ENCODE data around the gene LBX2. TPM values are rescaled to one million over a fixed set of nuclear protein-coding genes. Genes with fewer than 3 reads are reported as not detected.
"Not testable (repeated sequence)": the region's sequence is repeated elsewhere in the genome, so short reads cannot be mapped to it uniquely, and the experiment has no call there.

Gene LBX2
- total and polyA plus RNA-seq, 9 donors, result 0.33 to 3.0 (median 0.80) TPM

- H3K4me1 ChIP-seq (ENCODE audit: control insufficient read depth, insufficient read depth, low read length), result peaks cover 44% of the 10 kb centered on the region
- no peak overlapping the region for H3K27ac ChIP-seq (ENCODE audit: low read length)
- H3K27me3 ChIP-seq (ENCODE audit: control insufficient read depth, insufficient read depth, low read length), result peaks cover 66% of the 10 kb centered on the region
- 2% methylated on average over 60 of the region's 61 CpGs for WGBS (ENCODE audit: insufficient coverage)
- peaks cover 19% of the 10 kb centered on the region for H3K36me3 ChIP-seq (ENCODE audit: control insufficient read depth, insufficient read depth, low read length)
- DNase-seq, result peak; percentile 19
- H3K9me3 ChIP-seq (replicated peaks; ENCODE audit: control insufficient read depth, low read depth, low read length), result no peaks in the 10 kb centered on the region
- H3K4me3 ChIP-seq (ENCODE audit: low read length), result peak overlapping the region; percentile 42
Measured at GRCh38 chr2:74497777-74498499, 1.5 kb downstream of the LBX2 start.

GRCh38 chr2:74496997-74497776 is 2.2 kb downstream of the LBX2 start:
- WGBS (ENCODE audit: insufficient coverage), result 19% methylated on average over 13 of the region's 19 CpGs
- peak; percentile 19 for DNase-seq
- H3K9me3 ChIP-seq (replicated peaks; ENCODE audit: control insufficient read depth, low read depth, low read length), result no peaks in the 10 kb centered on the region
- H3K36me3 ChIP-seq (ENCODE audit: control insufficient read depth, insufficient read depth, low read length), result peaks cover 27% of the 10 kb centered on the region
- peaks cover 36% of the 10 kb centered on the region for H3K4me1 ChIP-seq (ENCODE audit: control insufficient read depth, insufficient read depth, low read length)
- H3K27ac ChIP-seq (ENCODE audit: low read length), result no peak overlapping the region
- peak overlapping the region; percentile 42 for H3K4me3 ChIP-seq (ENCODE audit: low read length)
- peaks cover 58% of the 10 kb centered on the region for H3K27me3 ChIP-seq (ENCODE audit: control insufficient read depth, insufficient read depth, low read length)

DNA sequence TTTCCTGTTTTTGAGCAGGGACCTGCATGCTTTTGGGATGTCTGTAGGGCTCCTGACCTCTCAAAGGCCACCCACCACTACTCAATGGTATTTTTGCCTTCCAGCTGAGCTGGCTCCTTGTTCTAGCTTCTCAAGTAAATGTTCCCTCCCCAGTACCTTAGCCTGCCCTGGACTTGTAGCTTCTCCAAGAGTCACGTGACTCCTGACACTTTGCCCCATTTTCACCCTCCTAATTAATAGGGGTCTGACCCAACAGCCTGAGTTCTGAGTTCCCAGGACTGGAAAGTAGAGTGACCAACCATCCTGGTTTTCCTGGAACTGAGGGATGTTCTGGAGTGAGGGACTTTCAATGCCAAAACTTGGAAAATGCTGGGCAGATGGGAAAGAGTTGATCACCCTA is 4.0 kb downstream of the LBX2 start:
- 100% methylated on average over 1 of the region's 1 CpG for WGBS (ENCODE audit: insufficient coverage)
- no peak overlapping the region for H3K4me3 ChIP-seq (ENCODE audit: low read length)
- H3K27me3 ChIP-seq (ENCODE audit: control insufficient read depth, insufficient read depth, low read length), result peaks cover 41% of the 10 kb centered on the region
- H3K27ac ChIP-seq (ENCODE audit: low read length), result no peak overlapping the region
- no peak for DNase-seq
- no peaks in the 10 kb centered on the region for H3K9me3 ChIP-seq (replicated peaks; ENCODE audit: control insufficient read depth, low read depth, low read length)
- peaks cover 44% of the 10 kb centered on the region for H3K36me3 ChIP-seq (ENCODE audit: control insufficient read depth, insufficient read depth, low read length)
- H3K4me1 ChIP-seq (ENCODE audit: control insufficient read depth, insufficient read depth, low read length), result peaks cover 33% of the 10 kb centered on the region

DNA sequence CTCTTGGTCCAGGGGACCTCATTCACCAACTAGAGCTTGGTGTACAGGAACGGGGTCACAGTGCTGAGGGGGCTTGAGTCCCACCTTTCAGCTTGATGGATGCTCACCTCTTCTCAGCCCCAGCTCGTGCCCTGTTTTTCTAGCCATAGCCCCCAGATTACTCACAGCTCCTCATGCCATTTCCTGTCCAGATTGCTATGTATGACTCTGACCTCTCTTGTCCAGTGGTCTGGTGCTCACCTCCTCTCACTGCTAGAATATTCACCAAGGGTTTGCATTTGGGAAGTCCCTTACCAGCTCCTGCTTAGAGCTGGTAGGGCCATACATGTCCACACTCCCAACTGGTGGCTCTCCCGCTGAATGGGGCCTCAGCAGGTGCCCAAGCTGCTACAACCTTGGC is 5.9 kb downstream of the LBX2 start:
- Histone ChIP-seq H3K27ac (ENCODE audit: low read length) (no peak overlapping the region), H3K4me1 (ENCODE audit: control insufficient read depth, insufficient read depth, low read length) (peaks cover 14% of the 10 kb centered on the region), H3K27me3 (ENCODE audit: control insufficient read depth, insufficient read depth, low read length) (peaks cover 22% of the 10 kb centered on the region), H3K9me3 (replicated peaks; ENCODE audit: control insufficient read depth, low read depth, low read length) (no peaks in the 10 kb centered on the region), H3K4me3 (ENCODE audit: low read length) (no peak overlapping the region), H3K36me3 (ENCODE audit: control insufficient read depth, insufficient read depth, low read length) (peaks cover 61% of the 10 kb centered on the region)
- no peak for DNase-seq
- WGBS (ENCODE audit: insufficient coverage), result 100% methylated on average over 2 of the region's 3 CpGs

DNA sequence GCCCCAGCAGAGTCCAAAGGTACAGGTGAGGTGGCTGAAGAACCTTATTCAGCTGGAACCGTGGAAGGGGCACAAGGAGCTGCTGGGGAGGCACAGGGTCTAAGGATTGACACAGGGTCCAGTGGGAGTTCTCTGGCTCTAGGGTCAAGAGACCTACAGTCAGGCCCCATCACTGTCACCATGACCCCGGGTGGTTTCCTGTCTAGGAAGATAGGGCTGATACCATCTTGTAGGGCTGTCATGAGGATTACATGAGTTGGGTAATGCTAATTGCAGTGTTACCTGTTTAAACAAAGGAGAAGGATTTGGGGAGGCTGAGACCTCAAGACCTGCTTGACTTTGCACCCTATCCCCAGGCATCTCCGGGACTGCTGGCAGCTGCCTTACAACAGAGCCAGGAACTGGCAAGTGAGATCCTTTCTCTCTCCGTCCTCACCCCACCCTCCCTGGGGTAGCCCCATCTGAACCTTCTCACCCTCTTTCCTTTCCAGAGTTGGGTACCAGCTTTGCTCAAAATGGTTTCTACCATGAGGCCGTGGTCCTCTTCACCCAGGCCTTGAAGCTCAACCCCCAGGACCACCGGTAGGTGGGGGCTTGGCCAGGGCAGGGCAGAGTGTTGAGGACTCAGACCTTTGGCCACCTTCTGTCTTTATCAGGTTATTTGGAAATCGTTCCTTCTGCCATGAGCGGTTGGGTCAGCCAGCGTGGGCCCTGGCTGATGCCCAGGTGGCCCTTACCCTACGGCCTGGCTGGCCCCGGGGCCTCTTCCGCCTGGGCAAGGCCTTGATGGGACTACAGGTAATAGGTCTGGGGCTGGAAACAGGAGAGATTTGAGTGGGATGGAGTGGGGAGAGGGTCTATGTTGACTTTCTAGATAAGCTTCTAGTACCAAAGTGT is 7.5 kb downstream of the LBX2 start:
- no peak for DNase-seq
- WGBS (ENCODE audit: insufficient coverage), result 94% methylated on average over 11 of the region's 12 CpGs
- no peaks in the 10 kb centered on the region for H3K4me1 ChIP-seq (ENCODE audit: control insufficient read depth, insufficient read depth, low read length)
- no peaks in the 10 kb centered on the region for H3K9me3 ChIP-seq (replicated peaks; ENCODE audit: control insufficient read depth, low read depth, low read length)
- H3K27ac ChIP-seq (ENCODE audit: low read length), result no peak overlapping the region
- peaks cover 65% of the 10 kb centered on the region for H3K36me3 ChIP-seq (ENCODE audit: control insufficient read depth, insufficient read depth, low read length)
- peaks cover 5% of the 10 kb centered on the region for H3K27me3 ChIP-seq (ENCODE audit: control insufficient read depth, insufficient read depth, low read length)
- H3K4me3 ChIP-seq (ENCODE audit: low read length), result no peak overlapping the region

GRCh38 chr2:74489906-74490305 is 9.5 kb downstream of the LBX2 start:
- Histone ChIP-seq H3K9me3 (replicated peaks; ENCODE audit: control insufficient read depth, low read depth, low read length) (no peaks in the 10 kb centered on the region), H3K36me3 (ENCODE audit: control insufficient read depth, insufficient read depth, low read length) (peaks cover 68% of the 10 kb centered on the region), H3K4me1 (ENCODE audit: control insufficient read depth, insufficient read depth, low read length) (no peaks in the 10 kb centered on the region), H3K27me3 (ENCODE audit: control insufficient read depth, insufficient read depth, low read length) (no peaks in the 10 kb centered on the region), H3K27ac (ENCODE audit: low read length) (no peak overlapping the region), H3K4me3 (ENCODE audit: low read length) (no peak overlapping the region)
- DNase-seq, result no peak
- WGBS (ENCODE audit: insufficient coverage), result 93% methylated on average over 3 of the region's 9 CpGs

- Histone ChIP-seq H3K27ac (ENCODE audit: low read length) (no peak overlapping the region), H3K36me3 (ENCODE audit: control insufficient read depth, insufficient read depth, low read length) (peaks cover 62% of the 10 kb centered on the region)
- 85% methylated on average over 2 of the region's 9 CpGs for WGBS (ENCODE audit: insufficient coverage)
Measured at GRCh38 chr2:74488643-74489481, 10.5 kb downstream of the LBX2 start.

GRCh38 chr2:74486141-74486540 is 13.3 kb downstream of the LBX2 start:
- no peaks in the 10 kb centered on the region for H3K9me3 ChIP-seq (replicated peaks; ENCODE audit: control insufficient read depth, low read depth, low read length)
- peaks cover 35% of the 10 kb centered on the region for H3K36me3 ChIP-seq (ENCODE audit: control insufficient read depth, insufficient read depth, low read length)
- WGBS (ENCODE audit: insufficient coverage), result 100% methylated on average over 1 of the region's 2 CpGs
- peaks cover 18% of the 10 kb centered on the region for H3K4me1 ChIP-seq (ENCODE audit: control insufficient read depth, insufficient read depth, low read length)
- H3K27me3 ChIP-seq (ENCODE audit: control insufficient read depth, insufficient read depth, low read length), result no peaks in the 10 kb centered on the region
- DNase-seq, result no peak
- no peak overlapping the region for H3K27ac ChIP-seq (ENCODE audit: low read length)
- H3K4me3 ChIP-seq (ENCODE audit: low read length), result no peak overlapping the region

More at GRCh38 chr2:74488643-74489481, 10.5 kb downstream of the LBX2 start:
- H3K4me1 ChIP-seq (ENCODE audit: control insufficient read depth, insufficient read depth, low read length), result peaks cover 2% of the 10 kb centered on the region
- no peaks in the 10 kb centered on the region for H3K27me3 ChIP-seq (ENCODE audit: control insufficient read depth, insufficient read depth, low read length)
- DNase-seq, result no peak
- no peak overlapping the region for H3K4me3 ChIP-seq (ENCODE audit: low read length)
- no peaks in the 10 kb centered on the region for H3K9me3 ChIP-seq (replicated peaks; ENCODE audit: control insufficient read depth, low read depth, low read length)

GRCh38 chr2:74483675-74484164 is 15.7 kb downstream of the LBX2 start:
- H3K27ac ChIP-seq (ENCODE audit: low read length); H3K9me3 ChIP-seq (replicated peaks; ENCODE audit: control insufficient read depth, low read depth, low read length); H3K27me3 ChIP-seq (ENCODE audit: control insufficient read depth, insufficient read depth, low read length); DNase-seq: not testable (repeated sequence)
- Histone ChIP-seq H3K36me3 (ENCODE audit: control insufficient read depth, insufficient read depth, low read length) (peaks cover 27% of the 10 kb centered on the region), H3K4me1 (ENCODE audit: control insufficient read depth, insufficient read depth, low read length) (peaks cover 24% of the 10 kb centered on the region), H3K4me3 (ENCODE audit: low read length) (peak overlapping the region; percentile 86)
- WGBS (ENCODE audit: insufficient coverage), result 76% methylated on average over 16 of the region's 19 CpGs

All from muscle of leg (tissue), 11 donors.